HG02981 (cell line): Measurements from ENCODE around the gene KPTN.

Experiments
- ATAC-seq: cut with Tn5 transposase; IDR thresholded peaks from one replicate; pipeline ENCODE4 v1.9.1; 2021; ENCODE audit warnings: mild to moderate bottlenecking, moderate library complexity; ENCODE audit not compliant: unreplicated experiment

KPTN gene

GRCh38 chr19:47483800-47484690 is at the start of gene KPTN:
TSS of gene KPTN (minus strand) at chr19:47484219. CDS start at chr19:47484160, 59 bp downstream.
- peak; percentile 68 for ATAC-seq

- ATAC-seq = no peak
Observed at GRCh38 chr19:47531640-47532387, 47.8 kb upstream of the KPTN start.

GRCh38 chr19:47529018-47529742 is 45.2 kb upstream of the KPTN start:
- no peak for ATAC-seq

- no peak for ATAC-seq
Observed at GRCh38 chr19:47526798-47527197, 42.8 kb upstream of the KPTN start.

- no peak for ATAC-seq
Observed at GRCh38 chr19:47523473-47523872, 39.5 kb upstream of the KPTN start.

GRCh38 chr19:47521473-47522180 is 37.6 kb upstream of the KPTN start:
- no peak for ATAC-seq

GRCh38 chr19:47520839-47521238 is 36.8 kb upstream of the KPTN start:
- no peak for ATAC-seq

- ATAC-seq = no peak
Observed at GRCh38 chr19:47520343-47520806, 36.4 kb upstream of the KPTN start.

- ATAC-seq = no peak
Observed at GRCh38 chr19:47518854-47519253, 34.8 kb upstream of the KPTN start.

- no peak for ATAC-seq
Observed at GRCh38 chr19:47518139-47518538, 34.1 kb upstream of the KPTN start.

- peak; percentile 81 for ATAC-seq
Observed at GRCh38 chr19:47514869-47515588, 31.0 kb upstream of the KPTN start, which contains the start of gene NAPA. TSS of gene NAPA (minus strand) at chr19:47515063. CDS start at chr19:47514940, 123 bp downstream.

GRCh38 chr19:47514151-47514868 is 30.3 kb upstream of the KPTN start:
- ATAC-seq = no peak

GRCh38 chr19:47512948-47513319 is 28.9 kb upstream of the KPTN start:
- ATAC-seq = no peak

- no peak for ATAC-seq
Observed at GRCh38 chr19:47512183-47512947, 28.3 kb upstream of the KPTN start.

GRCh38 chr19:47511681-47512080 is 27.7 kb upstream of the KPTN start:
- ATAC-seq = no peak

- ATAC-seq = no peak
Observed at GRCh38 chr19:47511128-47511517, 27.1 kb upstream of the KPTN start.

- ATAC-seq = no peak
Observed at GRCh38 chr19:47510516-47511127, 26.6 kb upstream of the KPTN start.

- no peak for ATAC-seq
Observed at GRCh38 chr19:47509973-47510372, 26.0 kb upstream of the KPTN start.
